Measurements from ENCODE around the gene SHISA2.
A peak's percentile ranks its signal among the peaks of the same experiment; 100 is the strongest.

Gene SHISA2

GRCh38 chr13:26022538-26023292 is 29.1 kb downstream of the SHISA2 start (continued):
- TF ChIP-seq ZNF248 (tag by site-specific recombination; IDR thresholded peaks at IDR 0.05) (no peak), ZNF133 (tag by site-specific recombination; IDR thresholded peaks at IDR 0.05) (no peak), ZIC2 (tag by site-specific recombination; IDR thresholded peaks at IDR 0.05) (no peak), ZNF24 (tag by site-specific recombination; IDR thresholded peaks at IDR 0.05) (no peak), ZNF701 (tag by site-specific recombination; IDR thresholded peaks at IDR 0.05) (no peak), RBAK (tag by site-specific recombination; IDR thresholded peaks at IDR 0.05) (no peak), OVOL3 (tag by site-specific recombination; IDR thresholded peaks at IDR 0.05) (no peak), SCRT2 (tag by site-specific recombination; IDR thresholded peaks at IDR 0.05) (no peak), ZNF16 (tag by site-specific recombination; IDR thresholded peaks at IDR 0.05; ENCODE audit: low read depth) (no peak), ZBTB21 (tag by site-specific recombination; IDR thresholded peaks at IDR 0.05) (no peak), SALL2 (tag by site-specific recombination; IDR thresholded peaks at IDR 0.05; ENCODE audit: borderline replicate concordance) (no peak), ZNF624 (tag by site-specific recombination; IDR thresholded peaks at IDR 0.05) (no peak), FEZF1 (tag by site-specific recombination; IDR thresholded peaks at IDR 0.05) (peak; percentile 94), HOXA7 (CRISPR knock-in tag; IDR thresholded peaks at IDR 0.05; ENCODE audit: borderline replicate concordance) (no peak), TRIM28 (IDR thresholded peaks at IDR 0.05; ENCODE audit: borderline replicate concordance, low read length) (peak; percentile 83), ZNF426 (tag by site-specific recombination; IDR thresholded peaks at IDR 0.05) (no peak), ZBTB20 (tag by site-specific recombination; IDR thresholded peaks at IDR 0.05) (0 out of 2 replicates have a peak, but pooled peaks have one; percentile 27), ZNF776 (tag by site-specific recombination; IDR thresholded peaks at IDR 0.05; ENCODE audit: borderline replicate concordance) (no peak), ZNF510 (tag by site-specific recombination; IDR thresholded peaks at IDR 0.05; ENCODE audit: insufficient replicate concordance) (no peak), KLF17 (tag by site-specific recombination; IDR thresholded peaks at IDR 0.05) (peak; percentile 68; the same call in 1 of the 2 replicates), ZNF548 (tag by site-specific recombination; IDR thresholded peaks at IDR 0.05) (no peak), KLF16 (tag by site-specific recombination; IDR thresholded peaks at IDR 0.05) (no peak), ZEB2 (tag by site-specific recombination; IDR thresholded peaks at IDR 0.05) (peak; percentile 54; the same call in 1 of the 2 replicates), ZNF37A (tag by site-specific recombination; IDR thresholded peaks at IDR 0.05) (no peak), ZNF623 (tag by site-specific recombination; IDR thresholded peaks at IDR 0.05) (no peak), ZNF394 (tag by site-specific recombination; IDR thresholded peaks at IDR 0.05; ENCODE audit: borderline replicate concordance) (no peak), ZNF19 (tag by site-specific recombination; IDR thresholded peaks at IDR 0.05; ENCODE audit: low read depth) (no peak), WT1 (tag by site-specific recombination; IDR thresholded peaks at IDR 0.05) (no peak), GFI1B (tag by site-specific recombination; IDR thresholded peaks at IDR 0.05) (no peak)
- TF ChIP-seq, protein P1, sequence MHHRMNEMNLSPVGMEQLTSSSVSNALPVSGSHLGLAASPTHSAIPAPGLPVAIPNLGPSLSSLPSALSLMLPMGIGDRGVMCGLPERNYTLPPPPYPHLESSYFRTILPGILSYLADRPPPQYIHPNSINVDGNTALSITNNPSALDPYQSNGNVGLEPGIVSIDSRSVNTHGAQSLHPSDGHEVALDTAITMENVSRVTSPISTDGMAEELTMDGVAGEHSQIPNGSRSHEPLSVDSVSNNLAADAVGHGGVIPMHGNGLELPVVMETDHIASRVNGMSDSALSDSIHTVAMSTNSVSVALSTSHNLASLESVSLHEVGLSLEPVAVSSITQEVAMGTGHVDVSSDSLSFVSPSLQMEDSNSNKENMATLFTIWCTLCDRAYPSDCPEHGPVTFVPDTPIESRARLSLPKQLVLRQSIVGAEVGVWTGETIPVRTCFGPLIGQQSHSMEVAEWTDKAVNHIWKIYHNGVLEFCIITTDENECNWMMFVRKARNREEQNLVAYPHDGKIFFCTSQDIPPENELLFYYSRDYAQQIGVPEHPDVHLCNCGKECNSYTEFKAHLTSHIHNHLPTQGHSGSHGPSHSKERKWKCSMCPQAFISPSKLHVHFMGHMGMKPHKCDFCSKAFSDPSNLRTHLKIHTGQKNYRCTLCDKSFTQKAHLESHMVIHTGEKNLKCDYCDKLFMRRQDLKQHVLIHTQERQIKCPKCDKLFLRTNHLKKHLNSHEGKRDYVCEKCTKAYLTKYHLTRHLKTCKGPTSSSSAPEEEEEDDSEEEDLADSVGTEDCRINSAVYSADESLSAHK (tag by site-specific recombination; IDR thresholded peaks at IDR 0.05), result no peak
- TF ChIP-seq, protein P2, sequence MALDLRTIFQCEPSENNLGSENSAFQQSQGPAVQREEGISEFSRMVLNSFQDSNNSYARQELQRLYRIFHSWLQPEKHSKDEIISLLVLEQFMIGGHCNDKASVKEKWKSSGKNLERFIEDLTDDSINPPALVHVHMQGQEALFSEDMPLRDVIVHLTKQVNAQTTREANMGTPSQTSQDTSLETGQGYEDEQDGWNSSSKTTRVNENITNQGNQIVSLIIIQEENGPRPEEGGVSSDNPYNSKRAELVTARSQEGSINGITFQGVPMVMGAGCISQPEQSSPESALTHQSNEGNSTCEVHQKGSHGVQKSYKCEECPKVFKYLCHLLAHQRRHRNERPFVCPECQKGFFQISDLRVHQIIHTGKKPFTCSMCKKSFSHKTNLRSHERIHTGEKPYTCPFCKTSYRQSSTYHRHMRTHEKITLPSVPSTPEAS (tag by site-specific recombination; IDR thresholded peaks at IDR 0.05), result no peak
- TF ChIP-seq, protein P3, sequence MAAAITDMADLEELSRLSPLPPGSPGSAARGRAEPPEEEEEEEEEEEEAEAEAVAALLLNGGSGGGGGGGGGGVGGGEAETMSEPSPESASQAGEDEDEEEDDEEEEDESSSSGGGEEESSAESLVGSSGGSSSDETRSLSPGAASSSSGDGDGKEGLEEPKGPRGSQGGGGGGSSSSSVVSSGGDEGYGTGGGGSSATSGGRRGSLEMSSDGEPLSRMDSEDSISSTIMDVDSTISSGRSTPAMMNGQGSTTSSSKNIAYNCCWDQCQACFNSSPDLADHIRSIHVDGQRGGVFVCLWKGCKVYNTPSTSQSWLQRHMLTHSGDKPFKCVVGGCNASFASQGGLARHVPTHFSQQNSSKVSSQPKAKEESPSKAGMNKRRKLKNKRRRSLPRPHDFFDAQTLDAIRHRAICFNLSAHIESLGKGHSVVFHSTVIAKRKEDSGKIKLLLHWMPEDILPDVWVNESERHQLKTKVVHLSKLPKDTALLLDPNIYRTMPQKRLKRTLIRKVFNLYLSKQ (tag by site-specific recombination; IDR thresholded peaks at IDR 0.05; ENCODE audit: borderline replicate concordance), result no peak
- TF ChIP-seq, protein P4, sequence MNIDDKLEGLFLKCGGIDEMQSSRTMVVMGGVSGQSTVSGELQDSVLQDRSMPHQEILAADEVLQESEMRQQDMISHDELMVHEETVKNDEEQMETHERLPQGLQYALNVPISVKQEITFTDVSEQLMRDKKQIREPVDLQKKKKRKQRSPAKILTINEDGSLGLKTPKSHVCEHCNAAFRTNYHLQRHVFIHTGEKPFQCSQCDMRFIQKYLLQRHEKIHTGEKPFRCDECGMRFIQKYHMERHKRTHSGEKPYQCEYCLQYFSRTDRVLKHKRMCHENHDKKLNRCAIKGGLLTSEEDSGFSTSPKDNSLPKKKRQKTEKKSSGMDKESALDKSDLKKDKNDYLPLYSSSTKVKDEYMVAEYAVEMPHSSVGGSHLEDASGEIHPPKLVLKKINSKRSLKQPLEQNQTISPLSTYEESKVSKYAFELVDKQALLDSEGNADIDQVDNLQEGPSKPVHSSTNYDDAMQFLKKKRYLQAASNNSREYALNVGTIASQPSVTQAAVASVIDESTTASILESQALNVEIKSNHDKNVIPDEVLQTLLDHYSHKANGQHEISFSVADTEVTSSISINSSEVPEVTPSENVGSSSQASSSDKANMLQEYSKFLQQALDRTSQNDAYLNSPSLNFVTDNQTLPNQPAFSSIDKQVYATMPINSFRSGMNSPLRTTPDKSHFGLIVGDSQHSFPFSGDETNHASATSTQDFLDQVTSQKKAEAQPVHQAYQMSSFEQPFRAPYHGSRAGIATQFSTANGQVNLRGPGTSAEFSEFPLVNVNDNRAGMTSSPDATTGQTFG (tag by site-specific recombination; IDR thresholded peaks at IDR 0.05; ENCODE audit: borderline replicate concordance), result no peak

Data from HEK293 (cell line).